ENCODE measurements around the gene INKA2.
A peak's percentile ranks its signal among the peaks of the same experiment; 100 is the strongest.

INKA2 gene

DNA sequence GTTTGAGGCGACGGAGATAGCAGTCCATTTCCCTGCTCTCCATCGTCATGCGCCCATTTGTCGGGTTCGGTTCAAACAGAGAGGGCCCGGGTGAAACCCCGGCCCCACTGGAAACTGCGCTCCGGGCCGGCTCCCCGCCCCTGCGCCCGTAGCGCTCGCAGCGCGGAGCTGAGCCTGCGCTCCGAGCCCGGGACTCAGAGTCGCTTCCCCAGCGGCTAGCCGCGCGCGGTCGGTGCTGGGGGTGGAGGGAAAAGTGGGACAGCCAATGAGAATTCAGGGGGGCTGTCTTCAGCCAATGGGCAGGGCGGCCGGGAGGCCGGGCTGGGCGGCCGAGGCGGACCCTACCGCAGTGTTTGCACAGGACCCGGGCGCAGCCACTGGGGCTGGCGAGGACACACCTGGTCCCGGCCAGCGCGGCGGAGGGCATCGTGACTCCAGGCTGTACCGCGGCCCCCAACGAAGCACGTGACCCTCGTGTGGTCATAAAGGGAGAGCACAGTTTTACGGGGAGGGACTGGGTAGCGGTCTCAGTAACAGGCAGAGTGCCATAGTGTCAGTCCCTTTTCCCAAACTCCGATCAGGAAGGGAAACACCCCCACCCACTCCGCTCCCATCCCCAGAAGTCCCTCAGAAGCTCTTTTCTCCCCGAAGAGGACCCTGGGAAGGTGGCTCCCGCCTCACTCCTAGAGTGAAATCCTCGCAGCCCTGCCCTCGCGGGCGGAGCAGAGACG lies at the start of gene INKA2:
Gene INKA2, minus strand, starts transcription at position 202 of the 731 bp plus-strand sequence. Its CDS starts 153 bp downstream, at position 49.
- H3K27ac ChIP-seq, result peak within 1 kb of the TSS; percentile 79
- no peak for DNase-seq (ENCODE audit: low read depth, low spot score)

DNA sequence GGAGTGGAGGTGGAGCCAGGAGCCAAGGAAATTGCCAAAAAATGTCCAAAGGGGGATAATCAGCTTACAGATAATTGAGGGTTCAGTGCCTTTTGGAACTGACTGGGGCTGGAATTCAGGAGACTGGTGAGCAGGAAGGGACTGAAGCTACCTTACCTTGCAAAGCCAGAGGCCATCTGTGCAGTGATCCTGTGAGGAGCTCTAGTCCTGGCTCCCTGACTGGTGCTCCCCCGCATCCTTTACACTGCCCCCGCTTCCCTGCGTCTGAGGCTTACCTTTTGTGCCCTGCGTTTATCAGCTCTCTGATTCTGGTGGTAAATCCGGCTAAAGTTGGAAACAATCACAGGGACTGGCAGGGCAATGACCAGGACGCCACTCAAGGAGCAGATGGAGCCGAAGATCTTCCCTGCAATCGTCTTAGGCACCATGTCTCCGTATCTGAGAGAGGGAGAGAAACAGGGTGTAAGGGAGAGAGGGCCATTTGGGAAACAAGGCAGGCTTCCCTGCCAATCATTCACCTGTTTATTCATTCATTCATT lies 47.5 kb upstream of the INKA2 start:
- DNase-seq (ENCODE audit: low read depth, low spot score), result no peak
- no peak overlapping the region for H3K27ac ChIP-seq

DNA sequence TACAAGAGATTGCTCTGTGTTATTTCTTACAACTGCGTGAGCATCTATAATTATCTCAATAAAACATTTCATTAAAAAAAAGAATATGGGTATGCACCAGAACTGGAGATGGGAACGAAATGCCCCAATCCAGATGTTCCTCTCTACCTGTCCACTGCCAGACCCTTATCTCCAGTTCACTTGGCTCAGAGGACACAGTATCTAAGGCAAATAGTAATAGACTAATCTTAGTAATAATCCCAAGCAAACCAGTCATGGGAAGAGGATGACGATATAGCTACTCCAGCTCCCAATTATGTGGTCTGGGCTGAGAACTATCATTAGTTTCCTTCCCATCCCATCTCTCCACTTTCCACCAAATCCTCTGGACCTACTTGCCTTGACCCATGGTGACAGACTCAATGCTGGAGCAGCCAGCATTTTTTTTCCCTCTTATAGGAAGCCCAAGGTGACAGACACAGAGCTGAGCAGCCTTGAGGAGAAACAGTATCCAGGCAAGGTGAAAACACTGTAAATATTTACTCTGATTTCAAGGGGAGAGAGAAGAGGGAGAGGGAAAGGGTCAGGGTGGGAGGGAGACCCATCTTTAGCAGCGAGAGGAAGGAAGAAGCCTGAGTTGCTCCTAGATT lies 45.2 kb upstream of the INKA2 start:
- no peak for DNase-seq (ENCODE audit: low read depth, low spot score)
- no peak overlapping the region for H3K27ac ChIP-seq

DNA sequence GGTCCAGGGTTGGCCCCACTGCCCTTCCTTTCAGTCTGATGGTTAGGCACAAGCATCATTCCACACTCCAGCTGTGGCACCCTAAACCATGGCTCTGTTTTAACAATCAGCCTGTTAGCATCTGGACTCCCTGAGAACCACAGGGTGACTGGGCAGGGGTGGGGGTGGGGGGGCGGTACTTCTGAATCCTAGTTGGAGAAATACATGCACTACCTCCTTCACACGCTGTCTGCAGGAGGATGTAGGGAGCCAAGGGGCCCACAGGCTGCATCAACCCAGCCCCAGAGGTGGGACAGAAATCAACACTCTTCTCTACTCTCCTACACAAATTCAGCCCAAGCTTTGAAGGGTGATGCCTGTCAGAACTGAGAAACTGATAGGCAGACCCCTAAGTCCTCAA lies 40.4 kb upstream of the INKA2 start:
- H3K27ac ChIP-seq, result no peak overlapping the region
- DNase-seq (ENCODE audit: low read depth, low spot score), result no peak

DNA sequence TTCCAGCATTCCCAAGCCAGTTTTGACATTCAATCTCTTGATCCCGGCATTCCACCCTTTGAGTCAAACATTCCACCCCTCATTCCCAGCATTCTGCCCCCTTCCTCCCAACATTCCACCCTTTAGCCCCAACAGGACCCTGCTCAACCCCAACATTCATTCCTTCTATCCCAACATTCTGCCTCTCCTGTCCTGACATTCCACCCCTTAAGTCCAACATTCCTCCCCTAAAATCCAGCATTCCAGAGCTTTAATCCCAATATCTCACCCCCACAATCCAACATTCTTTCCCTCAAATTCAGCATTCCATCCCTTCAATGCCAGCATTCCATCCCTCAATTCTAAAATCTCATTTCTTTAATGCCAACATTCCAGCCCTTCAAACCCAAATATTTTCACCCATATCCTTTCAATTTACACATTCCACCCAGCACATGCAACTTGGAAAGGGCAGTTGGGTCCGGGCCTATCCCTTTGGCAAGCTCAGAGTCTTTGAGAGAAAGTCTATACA lies 39.4 kb upstream of the INKA2 start:
- no peak overlapping the region for H3K27ac ChIP-seq

DNA sequence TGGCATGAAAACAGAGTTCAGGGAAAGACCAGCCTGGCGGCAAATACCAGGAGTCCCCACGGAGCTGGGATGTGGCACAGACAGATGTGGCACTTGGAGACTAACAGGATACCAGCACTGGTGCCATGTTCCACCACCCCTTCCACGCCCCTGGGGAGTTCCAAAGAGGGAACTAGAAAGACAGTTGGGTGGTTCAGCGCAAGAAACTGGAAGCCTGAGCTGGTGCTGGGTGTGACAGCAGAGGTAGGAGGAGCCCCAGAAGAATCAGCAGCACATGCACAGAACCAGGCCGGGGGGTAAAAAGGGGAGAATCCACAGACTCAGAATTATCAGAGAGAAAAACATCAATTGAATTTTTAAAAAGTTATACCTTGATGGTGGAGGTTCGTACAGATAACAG lies 38.9 kb upstream of the INKA2 start:
- no peak overlapping the region for H3K27ac ChIP-seq
- no peak for DNase-seq (ENCODE audit: low read depth, low spot score)

More for the DNA sequence above, 39.4 kb upstream of the INKA2 start:
- no peak for DNase-seq (ENCODE audit: low read depth, low spot score)

DNA sequence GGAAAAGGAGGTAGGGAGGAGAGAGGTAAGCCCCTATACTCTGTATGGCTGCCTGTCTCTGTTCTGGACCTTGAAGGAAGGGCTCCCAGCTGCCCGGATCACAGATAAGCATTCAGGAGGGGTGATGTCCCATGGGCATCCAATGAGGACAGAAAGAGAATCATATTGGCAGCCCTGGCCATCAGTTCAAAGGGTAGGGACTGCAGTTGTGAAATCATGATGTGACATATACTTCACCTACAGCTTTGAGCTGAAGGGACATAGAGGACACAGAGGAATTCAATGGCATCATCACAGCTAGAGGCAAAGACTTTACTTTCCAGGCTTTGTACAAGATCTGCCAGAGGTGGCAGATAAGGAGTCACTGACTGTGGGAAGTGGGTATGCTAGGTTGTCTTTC lies 38.1 kb upstream of the INKA2 start:
- no peak overlapping the region for H3K27ac ChIP-seq
- DNase-seq (ENCODE audit: low read depth, low spot score), result no peak

DNA sequence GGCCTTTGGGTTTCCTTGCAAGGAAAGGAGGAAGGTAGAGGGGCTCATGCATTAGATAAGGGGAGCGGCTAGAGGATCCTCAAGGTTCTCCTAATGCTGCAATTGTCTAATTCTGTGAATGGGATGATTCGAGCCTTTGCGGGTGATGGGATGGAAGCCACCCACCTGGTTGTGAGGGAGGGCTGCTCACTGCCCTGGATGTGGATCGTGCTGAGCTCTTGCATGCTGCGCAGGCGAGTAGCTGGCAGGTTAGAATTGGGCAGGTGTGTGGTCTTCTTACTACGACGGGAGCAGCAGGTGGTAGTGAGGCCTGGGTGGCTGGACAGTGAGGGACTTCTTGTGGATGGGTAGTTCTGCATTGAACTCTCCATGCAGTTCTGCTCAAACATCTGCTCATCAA lies 37.7 kb upstream of the INKA2 start:
- no peak for DNase-seq (ENCODE audit: low read depth, low spot score)
- no peak overlapping the region for H3K27ac ChIP-seq

DNA sequence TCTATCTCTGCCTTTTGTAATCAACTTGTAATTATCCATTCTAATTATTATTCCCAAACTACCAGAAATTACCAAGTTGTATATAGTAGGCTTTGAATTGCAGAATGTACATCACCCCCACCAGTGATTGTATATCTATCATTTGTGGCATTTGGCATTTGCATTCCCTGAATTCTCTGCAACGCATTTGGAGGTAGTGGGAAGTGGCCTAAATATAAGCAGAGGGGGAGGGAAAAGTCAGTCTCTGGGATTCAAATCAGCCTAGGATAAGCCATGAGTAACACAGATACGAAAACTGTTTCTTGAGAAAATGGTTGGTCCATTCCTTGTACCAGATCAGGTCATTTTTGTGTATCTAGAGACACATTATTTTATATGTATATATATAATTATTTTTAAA lies 37.2 kb upstream of the INKA2 start:
- no peak overlapping the region for H3K27ac ChIP-seq
- DNase-seq (ENCODE audit: low read depth, low spot score), result no peak

DNA sequence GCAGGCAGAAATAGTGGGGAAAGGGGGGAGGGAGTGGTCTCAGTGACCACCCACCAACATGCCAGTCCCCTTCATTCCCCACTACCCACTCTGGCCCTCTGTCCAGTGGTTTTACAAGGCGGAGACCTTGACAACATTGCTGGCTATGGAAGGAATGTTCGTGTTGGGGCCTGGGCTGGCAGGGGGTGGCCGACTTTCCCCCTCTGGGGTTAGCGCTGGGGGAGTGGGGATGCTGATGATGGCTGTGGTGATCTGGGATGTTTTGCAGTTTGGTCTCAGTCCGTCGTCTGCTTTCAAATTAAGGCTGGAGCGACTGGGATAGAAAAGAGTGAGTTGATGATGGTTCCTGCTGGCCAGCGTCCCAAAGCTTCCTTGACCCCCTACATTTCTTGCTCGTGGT lies 36.8 kb upstream of the INKA2 start:
- no peak for DNase-seq (ENCODE audit: low read depth, low spot score)
- no peak overlapping the region for H3K27ac ChIP-seq

DNA sequence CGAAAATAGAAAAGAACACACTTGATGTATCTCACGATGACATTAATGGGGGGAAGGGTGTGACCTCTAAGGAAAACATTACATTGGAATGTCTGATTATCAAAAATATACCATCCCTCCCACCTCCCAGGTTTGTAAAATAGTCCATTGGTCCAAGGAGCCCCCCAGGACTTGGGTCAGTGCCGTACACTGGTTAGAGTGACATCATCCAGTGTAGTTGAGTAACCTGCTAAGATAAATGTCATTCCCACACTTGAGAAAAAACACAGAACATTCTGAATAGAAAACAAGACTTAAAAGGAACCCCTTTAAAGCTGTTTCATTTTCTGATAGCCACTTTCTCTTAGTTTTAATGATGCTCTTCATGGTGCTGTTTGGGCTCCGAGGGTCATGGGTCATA lies 31.7 kb upstream of the INKA2 start:
- no peak for DNase-seq (ENCODE audit: low read depth, low spot score)
- no peak overlapping the region for H3K27ac ChIP-seq

DNA sequence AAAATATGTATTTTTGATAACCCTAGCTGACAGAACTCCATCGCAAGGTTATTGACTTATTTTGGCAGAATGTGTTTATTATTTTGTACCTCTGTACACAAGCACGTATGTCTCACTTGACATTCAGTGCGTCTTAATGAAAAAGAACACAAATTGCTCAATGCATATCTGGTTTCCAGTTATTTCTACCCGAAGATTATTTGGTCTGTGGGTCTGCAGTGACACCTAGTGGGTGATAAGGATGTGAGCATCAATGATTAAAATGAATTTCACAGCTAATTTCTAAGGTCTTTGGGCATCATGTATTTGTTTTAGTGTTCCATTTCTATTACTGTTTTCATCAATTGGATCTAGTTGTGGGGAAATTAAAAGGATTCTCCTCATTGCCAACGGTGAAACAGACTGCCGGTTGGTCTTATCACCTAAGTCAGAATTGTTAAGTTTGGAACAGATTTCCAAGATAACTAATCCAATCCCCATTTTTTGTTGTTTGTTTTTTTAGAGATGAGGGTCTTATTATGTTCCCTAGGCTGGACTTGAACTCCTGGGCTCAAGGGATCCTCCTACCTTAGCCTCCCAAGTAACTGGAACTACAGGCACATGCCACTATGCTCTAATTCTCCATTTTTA lies 30.4 kb upstream of the INKA2 start:
- no peak overlapping the region for H3K27ac ChIP-seq
- DNase-seq (ENCODE audit: low read depth, low spot score), result no peak

DNA sequence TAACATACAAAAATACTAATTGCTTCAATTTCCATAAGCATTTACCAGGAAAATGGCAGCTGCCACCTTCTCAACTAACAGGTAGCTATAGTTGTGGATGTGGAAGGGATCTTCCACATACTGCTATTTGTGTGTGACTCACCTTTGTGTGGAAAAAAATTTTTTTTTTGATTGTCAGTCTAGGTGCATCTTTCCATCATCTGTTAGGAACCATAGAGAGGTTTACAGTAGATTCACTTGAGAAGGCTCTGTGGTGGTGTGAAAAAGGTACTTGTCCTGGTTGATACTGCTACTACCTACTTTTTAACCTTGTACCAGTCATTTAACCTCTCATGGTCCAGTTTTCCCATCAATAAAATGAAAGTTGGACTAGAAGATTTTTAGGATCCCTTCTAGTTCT lies 29.4 kb upstream of the INKA2 start:
- H3K27ac ChIP-seq, result no peak overlapping the region
- DNase-seq (ENCODE audit: low read depth, low spot score), result no peak

DNA sequence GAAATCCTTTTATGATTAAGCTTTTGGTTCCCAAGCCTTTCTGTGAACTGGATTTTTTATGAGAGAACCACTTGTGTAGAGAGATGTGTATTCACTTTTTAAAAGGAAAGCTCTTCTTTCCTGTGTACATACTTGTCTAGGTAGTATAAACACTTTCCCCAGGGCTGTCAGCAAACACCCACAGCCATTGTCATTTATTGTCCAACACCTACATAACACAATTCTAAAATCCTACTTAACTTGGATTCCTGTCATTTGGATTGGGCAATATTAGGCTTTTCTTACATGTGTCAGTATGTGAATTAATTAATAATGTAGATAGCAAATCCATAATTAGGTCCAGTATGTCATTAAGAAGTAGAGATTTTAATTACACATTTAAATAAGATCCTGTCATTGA lies 28.8 kb upstream of the INKA2 start:
- no peak for DNase-seq (ENCODE audit: low read depth, low spot score)
- H3K27ac ChIP-seq, result no peak overlapping the region

DNA sequence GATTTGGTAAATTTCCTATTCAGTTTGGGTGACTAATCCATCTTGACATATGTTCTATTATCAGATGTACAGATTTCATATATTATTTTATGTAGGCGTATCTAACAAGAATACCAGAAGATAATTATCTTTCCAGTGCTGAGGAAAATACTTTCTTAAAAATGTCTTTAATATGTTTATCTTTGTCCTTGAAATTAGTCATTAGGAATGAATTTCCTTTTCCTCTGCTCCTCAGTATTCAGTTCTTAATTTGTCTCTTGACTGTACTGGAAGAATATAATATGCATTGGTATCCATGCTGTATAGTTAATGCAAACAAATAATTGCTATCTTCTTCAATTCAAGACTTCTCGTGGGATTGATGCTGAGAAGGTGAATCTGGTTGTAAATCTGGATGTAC lies 23.1 kb upstream of the INKA2 start:
- no peak for DNase-seq (ENCODE audit: low read depth, low spot score)
- H3K27ac ChIP-seq, result no peak overlapping the region

DNA sequence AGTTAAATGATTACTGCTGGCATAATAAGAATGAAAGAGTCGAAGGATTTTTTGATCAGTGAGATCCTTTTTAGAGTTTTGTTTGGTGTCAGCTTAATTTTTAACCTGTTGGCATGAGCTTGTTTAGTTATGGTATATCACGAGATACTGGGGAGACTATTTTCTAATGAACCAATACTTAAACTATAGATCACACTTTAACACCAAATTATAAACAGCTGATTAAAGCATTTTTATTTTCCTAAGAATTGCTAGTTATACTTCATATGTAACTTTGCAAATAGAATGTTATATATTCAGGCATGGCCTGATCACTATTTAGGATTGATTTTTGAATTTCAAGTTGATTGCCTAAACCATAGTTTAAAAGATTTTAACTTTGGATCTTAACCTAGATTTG lies 22.5 kb upstream of the INKA2 start:
- no peak overlapping the region for H3K27ac ChIP-seq
- no peak for DNase-seq (ENCODE audit: low read depth, low spot score)

DNA sequence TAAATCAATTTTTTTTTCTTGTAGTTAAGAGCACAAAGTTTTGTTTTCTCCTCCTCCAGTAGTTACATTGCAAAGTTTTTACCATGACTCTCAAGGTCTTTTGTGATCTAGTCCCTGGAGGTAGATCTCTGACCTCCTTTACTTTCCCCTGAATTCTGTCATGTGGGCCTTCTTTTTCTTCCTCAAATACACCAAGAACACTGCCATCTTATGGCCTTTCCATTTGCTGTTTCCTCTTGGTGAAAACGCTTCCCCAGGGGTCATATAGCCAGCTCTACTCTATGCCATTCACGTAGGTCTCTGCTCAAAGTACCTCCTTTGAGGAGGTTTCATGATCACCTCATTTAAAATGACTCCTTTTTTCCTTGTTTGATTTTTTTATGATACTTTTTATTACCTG lies 19.2 kb upstream of the INKA2 start:
- no peak for DNase-seq (ENCODE audit: low read depth, low spot score)
- H3K27ac ChIP-seq, result no peak overlapping the region

DNA sequence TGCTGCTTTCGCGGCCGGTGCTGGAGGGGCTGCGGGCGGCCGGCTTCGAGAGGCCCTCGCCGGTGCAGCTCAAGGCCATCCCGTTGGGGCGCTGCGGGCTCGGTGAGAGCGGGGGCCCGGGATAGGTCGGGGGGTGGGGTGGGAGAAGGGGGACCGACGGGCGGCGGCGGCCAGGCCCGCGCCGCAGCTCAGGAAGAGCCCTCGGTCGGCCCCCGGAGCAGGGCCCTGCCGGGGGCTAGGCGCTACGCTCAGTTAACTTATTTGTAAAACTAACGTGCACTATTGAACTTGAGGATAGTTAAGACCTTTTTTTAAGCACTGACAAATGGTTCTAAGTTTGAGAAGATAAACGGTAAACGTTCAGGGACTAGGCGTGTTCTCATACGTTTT lies 16.9 kb upstream of the INKA2 start:
- H3K27ac ChIP-seq, result peak overlapping the region; percentile 86
- DNase-seq (ENCODE audit: low read depth, low spot score), result no peak

DNA sequence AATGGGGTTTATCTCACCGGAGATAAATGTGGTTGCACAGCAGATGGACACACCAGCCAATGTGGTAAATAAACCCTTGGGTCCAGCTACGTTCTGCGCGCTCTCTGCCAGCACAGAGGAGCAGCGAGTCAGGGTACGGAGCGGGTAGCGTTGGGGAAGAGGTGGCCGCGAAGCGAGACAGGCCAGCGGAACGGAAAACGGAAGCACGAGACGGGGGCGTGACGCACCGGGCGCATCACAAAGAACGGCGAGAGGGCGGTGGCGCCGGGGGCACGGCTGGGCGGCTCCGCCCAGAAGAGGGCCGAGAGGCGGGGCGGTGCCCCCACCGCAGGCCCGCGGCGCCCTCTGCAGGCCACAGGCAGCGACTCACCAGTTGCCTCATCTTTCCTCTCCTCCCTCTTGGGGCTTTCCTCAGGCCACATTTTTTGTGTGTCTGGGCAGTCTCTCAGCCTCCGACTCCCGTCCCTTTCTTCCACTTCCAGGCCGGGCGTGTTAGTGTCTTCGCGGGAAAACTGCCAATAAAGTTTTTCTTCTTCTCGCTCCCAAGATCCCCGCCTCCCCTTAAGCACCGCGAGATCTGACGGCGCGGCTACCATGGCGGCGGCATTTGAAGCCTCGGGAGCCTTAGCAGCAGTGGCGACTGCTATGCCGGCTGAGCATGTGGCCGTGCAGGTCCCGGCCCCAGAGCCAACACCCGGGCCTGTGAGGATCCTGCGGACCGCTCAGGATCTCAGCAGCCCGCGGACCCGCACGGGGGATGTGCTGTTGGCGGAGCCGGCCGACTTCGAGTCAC lies 16.3 kb upstream of the INKA2 start, which contains the start of gene DDX20:
Gene DDX20, plus strand, starts transcription at position 571 of the 793 bp plus-strand sequence. Its CDS starts 24 bp downstream, at position 595.
- H3K27ac ChIP-seq, result peak within 1 kb of the TSS; percentile 86
- peak; percentile 91 for DNase-seq (ENCODE audit: low read depth, low spot score)

DNA sequence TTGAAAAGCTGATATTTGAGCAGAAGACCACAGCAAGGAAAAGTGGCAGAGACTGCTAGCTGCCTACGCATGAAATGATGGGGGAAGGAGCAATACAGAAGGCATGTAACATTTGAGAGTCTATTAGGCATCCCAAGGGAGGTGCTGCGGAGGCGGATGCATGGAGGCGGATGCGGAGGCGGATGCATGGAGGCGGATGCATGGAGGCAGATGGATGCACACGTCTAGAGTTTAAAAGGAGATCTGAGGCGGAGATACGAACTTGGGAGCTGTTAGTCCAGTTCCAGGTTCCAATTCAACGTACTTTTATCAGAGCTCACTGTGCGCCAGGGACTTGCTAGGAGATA lies 15.8 kb upstream of the INKA2 start:
- DNase-seq (ENCODE audit: low read depth, low spot score), result no peak
- H3K27ac ChIP-seq, result peak overlapping the region; percentile 86
